Calu3 (cell line): ENCODE measurements around the gene ACSS3. TPM values are rescaled to one million over a fixed set of nuclear protein-coding genes. Genes with fewer than 3 reads are reported as not detected.

Experiments used
- BruUV-seq: library from RNA; stranded (reverse); fragments of 400-500 nt; replicated peaks from 2 replicates; lab custom pipeline; 2021; lab: Mats Ljungman, UMichigan
- CTCF ChIA-PET: fragments of 300-600 bp; sonication (Branson Sonifier 250); formaldehyde crosslinking; loops from one replicate; lab custom pipeline; 2022; ENCODE audit warnings: antibody characterized with exemption; lab: Charles Lee
- DNase-seq: peaks from one replicate; pipeline ENCODE4 v3.0.0; 2022
- H3K27ac Mint-ChIP-seq: one replicate; pipeline ENCODE4 v1.8.0; 2022; ENCODE audit warnings: mixed read lengths; ENCODE audit not compliant: unreplicated experiment
- H3K27me3 Mint-ChIP-seq: one replicate; pipeline ENCODE4 v1.8.0; 2022; ENCODE audit warnings: mixed read lengths; ENCODE audit not compliant: unreplicated experiment
- H3K36me3 Mint-ChIP-seq: one replicate; pipeline ENCODE4 v1.8.0; 2022; ENCODE audit warnings: mild to moderate bottlenecking, moderate library complexity, mixed read lengths; ENCODE audit not compliant: insufficient read depth, unreplicated experiment
- H3K4me1 Mint-ChIP-seq: one replicate; pipeline ENCODE4 v1.8.0; 2022; ENCODE audit warnings: mild to moderate bottlenecking, low read depth, mixed read lengths; ENCODE audit not compliant: unreplicated experiment
- H3K4me3 Mint-ChIP-seq: one replicate; pipeline ENCODE4 v1.8.0; 2022; ENCODE audit warnings: mild to moderate bottlenecking, low read depth, moderate library complexity, mixed read lengths; ENCODE audit not compliant: unreplicated experiment
- H3K9me3 Mint-ChIP-seq: one replicate; pipeline ENCODE4 v1.8.0; 2022; ENCODE audit warnings: low read depth, mixed read lengths; ENCODE audit not compliant: unreplicated experiment
- intact Hi-C: fragments of 100-400 bp; cut with micrococcal nuclease; formaldehyde crosslinking; loops from one replicate; pipeline ENCODE4 v1.10.0; 2022; ENCODE audit not compliant: unreplicated experiment
- total RNA-seq: library from RNA; stranded (reverse); gene quantifications from 2 replicates; pipeline ENCODE4 v1.2.3, GENCODE V29; 2022
- TF ChIP-seq, protein P1 (sequence below): fragments of 200-600 bp; IDR thresholded peaks from one replicate; pipeline ENCODE4 v1.8.0; 2022; ENCODE audit warnings: antibody characterized with exemption; ENCODE audit not compliant: unreplicated experiment

ACSS3 gene
- total RNA-seq, 1 experiment from 2014 or later: 0.21 TPM

DNA sequence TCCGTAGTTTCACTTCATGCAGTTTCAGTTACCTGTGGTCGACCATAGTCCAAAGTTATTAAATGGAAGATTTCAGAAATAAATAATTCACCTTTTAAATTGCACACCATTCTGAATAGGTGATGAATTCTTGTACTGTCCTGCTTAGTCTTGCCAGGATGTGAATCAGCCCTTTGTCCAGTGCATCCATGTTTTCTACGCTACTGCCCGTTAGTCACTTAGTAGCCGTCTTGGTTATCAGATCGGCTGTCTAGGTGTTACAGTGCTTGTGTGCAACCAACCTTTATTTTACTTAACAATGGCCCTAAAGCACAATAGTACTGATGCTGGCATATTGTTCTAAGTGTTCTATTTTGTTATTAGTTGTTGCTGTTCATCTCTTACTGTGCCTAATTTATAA is 146.7 kb downstream of the ACSS3 start:
- Mint-ChIP-seq H3K27ac (no peak overlapping the region), H3K36me3 (no peaks in the 10 kb centered on the region), H3K4me1 (no peaks in the 10 kb centered on the region), H3K9me3 (no peaks in the 10 kb centered on the region), H3K27me3 (no peaks in the 10 kb centered on the region), H3K4me3 (no peak overlapping the region)
- CTCF ChIA-PET: no interaction called here
- DNase-seq: no peak
- intact Hi-C loops: no loop called here
- TF ChIP-seq, protein P1, sequence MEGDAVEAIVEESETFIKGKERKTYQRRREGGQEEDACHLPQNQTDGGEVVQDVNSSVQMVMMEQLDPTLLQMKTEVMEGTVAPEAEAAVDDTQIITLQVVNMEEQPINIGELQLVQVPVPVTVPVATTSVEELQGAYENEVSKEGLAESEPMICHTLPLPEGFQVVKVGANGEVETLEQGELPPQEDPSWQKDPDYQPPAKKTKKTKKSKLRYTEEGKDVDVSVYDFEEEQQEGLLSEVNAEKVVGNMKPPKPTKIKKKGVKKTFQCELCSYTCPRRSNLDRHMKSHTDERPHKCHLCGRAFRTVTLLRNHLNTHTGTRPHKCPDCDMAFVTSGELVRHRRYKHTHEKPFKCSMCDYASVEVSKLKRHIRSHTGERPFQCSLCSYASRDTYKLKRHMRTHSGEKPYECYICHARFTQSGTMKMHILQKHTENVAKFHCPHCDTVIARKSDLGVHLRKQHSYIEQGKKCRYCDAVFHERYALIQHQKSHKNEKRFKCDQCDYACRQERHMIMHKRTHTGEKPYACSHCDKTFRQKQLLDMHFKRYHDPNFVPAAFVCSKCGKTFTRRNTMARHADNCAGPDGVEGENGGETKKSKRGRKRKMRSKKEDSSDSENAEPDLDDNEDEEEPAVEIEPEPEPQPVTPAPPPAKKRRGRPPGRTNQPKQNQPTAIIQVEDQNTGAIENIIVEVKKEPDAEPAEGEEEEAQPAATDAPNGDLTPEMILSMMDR: no peak
- no TSS peak for BruUV-seq

DNA sequence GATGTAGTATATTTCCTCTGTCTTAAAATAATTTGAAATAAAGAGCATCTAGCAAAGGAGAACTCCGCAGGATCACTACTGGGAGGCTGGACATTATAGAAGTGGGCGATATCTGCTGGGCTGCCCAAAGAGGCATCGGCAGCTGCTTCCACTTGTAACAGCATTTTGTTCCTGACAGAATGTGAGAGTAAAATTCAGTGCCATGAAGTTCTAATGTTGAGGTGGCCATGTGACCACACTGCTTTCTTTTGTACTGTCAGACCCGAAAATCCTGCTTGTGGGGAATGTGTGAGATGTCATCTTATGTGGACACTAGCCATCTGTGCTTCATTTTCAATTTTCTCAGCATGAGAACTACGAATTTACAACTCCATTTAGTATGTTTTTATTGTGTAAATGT is 151.9 kb downstream of the ACSS3 start:
- no peaks in the 10 kb centered on the region for H3K36me3 Mint-ChIP-seq
- CTCF ChIA-PET: no interaction called here
- H3K9me3 Mint-ChIP-seq: no peaks in the 10 kb centered on the region
- DNase-seq: no peak
- H3K4me1 Mint-ChIP-seq: no peaks in the 10 kb centered on the region
- H3K4me3 Mint-ChIP-seq: no peak overlapping the region
- H3K27me3 Mint-ChIP-seq: no peaks in the 10 kb centered on the region
- BruUV-seq: no TSS peak
- TF ChIP-seq, protein P1: no peak
- no peak overlapping the region for H3K27ac Mint-ChIP-seq
- intact Hi-C loops: no loop called here

DNA sequence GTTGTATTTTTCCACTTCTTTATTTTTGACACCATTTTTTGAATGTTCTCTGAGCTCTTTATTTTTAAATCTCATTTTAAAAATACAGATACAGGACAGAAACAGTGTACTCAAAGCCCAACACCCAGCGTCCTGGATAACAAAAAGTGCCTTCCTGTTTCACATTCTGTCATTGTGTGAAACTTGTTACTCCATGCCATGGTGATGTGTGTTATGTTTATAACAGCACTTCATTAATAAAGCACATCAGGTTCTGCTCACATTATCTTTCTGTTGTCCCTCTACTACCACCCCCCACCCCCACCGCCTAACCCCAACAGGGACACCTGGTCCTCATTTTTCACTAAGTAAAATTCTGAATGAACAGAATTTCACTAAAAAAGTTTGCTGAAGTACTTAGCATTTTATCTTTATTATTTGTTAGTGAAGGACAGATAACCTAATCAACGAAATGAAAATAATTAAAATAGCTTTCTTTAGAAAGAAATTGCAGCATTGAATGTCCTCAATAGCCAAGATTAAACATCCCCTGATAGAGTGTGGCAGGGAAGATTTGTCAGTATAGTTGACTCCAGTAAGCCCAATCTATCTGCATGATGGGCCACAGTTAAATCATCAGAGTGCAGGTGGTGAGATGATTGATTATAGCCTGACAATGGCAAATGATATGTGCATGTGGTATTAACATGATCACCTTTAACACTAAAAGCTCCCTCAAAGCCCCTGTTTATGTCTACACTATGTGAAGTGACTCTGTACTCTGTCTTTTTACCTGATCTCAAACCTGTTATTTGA is 153.9 kb downstream of the ACSS3 start:
- TF ChIP-seq, protein P1: no peak
- no peaks in the 10 kb centered on the region for H3K9me3 Mint-ChIP-seq
- H3K27me3 Mint-ChIP-seq: no peaks in the 10 kb centered on the region
- no peaks in the 10 kb centered on the region for H3K36me3 Mint-ChIP-seq
- no peak overlapping the region for H3K27ac Mint-ChIP-seq
- H3K4me3 Mint-ChIP-seq: no peak overlapping the region
- no TSS peak for BruUV-seq
- DNase-seq: no peak
- intact Hi-C loops: no loop called here
- no peaks in the 10 kb centered on the region for H3K4me1 Mint-ChIP-seq
- CTCF ChIA-PET: no interaction called here

DNA sequence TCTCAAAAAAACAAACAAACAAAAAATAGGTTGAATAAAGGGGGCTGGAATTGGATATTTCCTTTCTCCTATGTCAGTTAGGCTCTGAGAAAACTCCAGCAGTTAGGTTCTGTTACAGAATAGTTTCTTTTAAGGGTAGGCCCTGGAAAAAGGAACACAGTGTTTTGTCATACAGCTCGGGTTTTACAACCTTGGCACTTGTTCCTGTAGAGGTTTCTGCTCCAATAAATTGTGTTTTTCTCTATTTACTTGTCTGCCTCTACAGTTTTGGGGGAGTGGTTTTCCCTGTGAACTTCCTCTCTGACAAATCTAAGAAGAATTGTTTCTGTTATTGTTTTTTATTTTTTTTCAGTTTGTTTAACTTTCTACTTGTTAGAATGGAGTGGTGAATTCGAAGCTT is 167.6 kb downstream of the ACSS3 start:
- no peaks in the 10 kb centered on the region for H3K4me1 Mint-ChIP-seq
- intact Hi-C loops: no loop called here
- CTCF ChIA-PET: no interaction called here
- no peak overlapping the region for H3K4me3 Mint-ChIP-seq
- no peaks in the 10 kb centered on the region for H3K27me3 Mint-ChIP-seq
- H3K9me3 Mint-ChIP-seq: peaks cover 4% of the 10 kb centered on the region
- H3K36me3 Mint-ChIP-seq: no peaks in the 10 kb centered on the region
- DNase-seq: no peak
- TF ChIP-seq, protein P1: no peak
- no peak overlapping the region for H3K27ac Mint-ChIP-seq
- BruUV-seq: no TSS peak
